GM10248 (cell line): Measurements from ENCODE around the gene ZFP42.

Experiments used
- CTCF ChIA-PET: fragments of 300-600 bp; sonication (Branson Sonifier 250); formaldehyde crosslinking; extraction: SDS; loops from one replicate; lab custom pipeline; 2021; ENCODE audit warnings: antibody characterized with exemption; lab: Yijun Ruan, JAX
- POLR2A ChIA-PET: fragments of 350-650 bp; sonication (Branson Sonifier 250); formaldehyde crosslinking; extraction: SDS; loops from one replicate; lab custom pipeline; 2020; ENCODE audit warnings: antibody characterized with exemption; lab: Yijun Ruan, JAX
- DNase-seq: peaks from one replicate; pipeline ENCODE4 v3.0.0; 2012; ENCODE audit errors: extremely low spot score
- CTCF ChIP-seq: IDR thresholded peaks from 2 replicates; pipeline ENCODE4 v1.5.1; 2012; ENCODE audit warnings: mild to moderate bottlenecking, low read depth; ENCODE audit errors: extremely low read depth, missing control alignments, control extremely low read depth

ZFP42 gene

DNA sequence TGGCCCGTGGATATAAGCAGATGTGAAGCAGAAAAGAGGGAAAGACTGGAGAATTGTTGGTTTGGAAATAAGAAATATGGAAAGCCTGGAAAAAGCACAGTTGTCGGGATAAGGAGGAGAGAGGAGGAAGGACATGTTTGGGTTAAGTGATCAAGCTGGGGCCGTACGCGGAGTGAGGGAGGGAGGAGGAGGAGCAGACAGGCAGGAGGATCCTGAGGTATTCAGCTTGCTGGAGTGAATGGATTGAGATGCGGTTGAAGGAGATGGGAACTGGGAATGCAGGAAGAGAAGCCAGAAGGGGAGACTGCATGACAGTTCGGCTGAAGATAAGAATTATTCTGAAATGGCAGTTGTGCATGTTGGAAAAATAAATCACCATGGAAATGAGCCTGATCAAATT is 21.2 kb downstream of the ZFP42 start:
- CTCF ChIA-PET, result no interaction called here
- no peak for TF ChIP-seq CTCF
- POLR2A ChIA-PET, result no interaction called here
- DNase-seq, result no peak

GRCh38 chr4:188018262-188018661 is 22.7 kb downstream of the ZFP42 start:
- no peak for DNase-seq
- TF ChIP-seq CTCF, result no peak
- CTCF ChIA-PET, result interaction anchor here (0.7 kb wide), 1 partner anchor 14 kb away, joined by 3 read pairs; no protein-coding TSS in a partner anchor
- POLR2A ChIA-PET, result no interaction called here

GRCh38 chr4:188021548-188022249 is 26.1 kb downstream of the ZFP42 start:
- no peak for TF ChIP-seq CTCF
- POLR2A ChIA-PET, result no interaction called here
- CTCF ChIA-PET, result no interaction called here
- DNase-seq, result no peak

DNA sequence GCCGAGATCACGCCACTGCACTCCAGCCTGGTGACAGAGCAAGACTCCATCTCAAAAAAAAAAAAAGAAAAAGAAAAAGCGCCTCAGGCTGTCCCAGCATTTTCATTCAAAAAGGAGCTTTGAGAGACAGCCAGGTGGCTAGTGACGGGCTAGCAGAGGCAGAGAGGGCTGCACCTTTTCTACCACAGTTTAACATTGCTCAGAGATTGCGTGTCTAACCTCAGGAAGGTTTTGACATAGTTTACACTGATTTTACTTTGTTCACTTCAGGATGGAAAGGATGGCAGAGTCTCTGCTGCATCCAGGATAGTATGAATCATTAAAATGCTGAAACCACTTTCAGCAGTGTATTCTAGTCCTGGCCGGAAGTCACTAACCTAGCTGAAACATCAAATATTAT is 28.1 kb downstream of the ZFP42 start:
- TF ChIP-seq CTCF, result no peak
- POLR2A ChIA-PET, result no interaction called here
- CTCF ChIA-PET, result no interaction called here
- no peak for DNase-seq

DNA sequence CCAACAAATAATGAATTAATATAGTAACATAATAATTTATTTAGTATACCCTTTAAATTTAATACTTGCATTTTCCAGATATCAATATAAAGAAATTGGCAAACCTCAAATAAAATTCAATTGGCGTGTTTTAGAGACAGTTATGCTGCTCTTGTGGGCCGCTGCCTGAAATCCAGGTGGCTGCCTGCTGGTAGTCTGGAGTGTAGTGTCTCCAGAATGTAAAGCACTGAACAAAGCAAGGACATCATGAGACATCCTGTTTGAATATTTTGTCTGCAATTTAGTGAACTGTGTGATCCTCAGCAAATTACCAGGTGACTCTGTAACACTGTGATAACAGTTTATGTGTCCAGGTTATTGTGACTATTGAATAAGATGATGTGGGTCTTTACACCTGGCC is 29.9 kb downstream of the ZFP42 start:
- DNase-seq, result no peak
- ChIA-PET CTCF (no interaction called here), POLR2A (no interaction called here)
- TF ChIP-seq CTCF, result no peak

GRCh38 chr4:188029114-188029513 is 33.5 kb downstream of the ZFP42 start:
- CTCF ChIA-PET, result no interaction called here
- TF ChIP-seq CTCF, result no peak
- POLR2A ChIA-PET, result no interaction called here
- no peak for DNase-seq
